ENCODE results near the gene MBOAT2. TPM values are rescaled to one million over a fixed set of nuclear protein-coding genes. Genes with fewer than 3 reads are reported as not detected.

The MBOAT2 gene
- total RNA-seq, 5 donors from 2014 or later (not counting 1 experiment from before 2014, with no cell fraction given): 1.3 to 3.0 (median 2.7) TPM

- ATAC-seq (replicated peaks in 1 of 4): no peak
- no peaks in the 10 kb centered on the region for H3K27me3 ChIP-seq (replicated peaks in 1 of 2; ENCODE audit: control insufficient read depth in 2 of 2, extremely low read depth in 1 of 2, insufficient read depth in 2 of 2, low read length in 1 of 2)
- H3K4me3 ChIP-seq (ENCODE audit: control insufficient read depth in 1 of 2, extremely low read depth in 1 of 2, low read length in 1 of 2): no peak overlapping the region
- POLR2A ChIA-PET: no interaction called here
- H3K27me3 Mint-ChIP-seq: peaks cover 2 to 8% of the 10 kb centered on the region in 2 donors
- no peaks in the 10 kb centered on the region for H3K4me1 ChIP-seq (ENCODE audit: control insufficient read depth in 1 of 2, extremely low read depth in 1 of 2, insufficient read depth in 2 of 2, low read length in 2 of 2)
- peaks cover 0 to 3% (median 0%) of the 10 kb centered on the region in 3 donors for H3K4me1 Mint-ChIP-seq
- CTCF ChIA-PET: no interaction called here
- 87% methylated on average over 3 of the region's 4 CpGs for WGBS (ENCODE audit: insufficient coverage)
- H3K36me3 Mint-ChIP-seq: peaks cover 5% of the 10 kb centered on the region
- no peaks in the 10 kb centered on the region for H3K9me3 Mint-ChIP-seq
- no peak overlapping the region for H3K4me3 Mint-ChIP-seq
- no peak overlapping the region for H3K27ac ChIP-seq (ENCODE audit: low read length)
- H3K9me3 ChIP-seq: no peaks in the 10 kb centered on the region
- no peak overlapping the region for H3K27ac Mint-ChIP-seq
- no peaks in the 10 kb centered on the region for H3K36me3 ChIP-seq (ENCODE audit: control insufficient read depth in 2 of 2, extremely low read depth in 1 of 2, insufficient read depth in 1 of 2, low read length in 1 of 2)
- DNase-seq: no peak
These were observed 126.2 kb downstream of the MBOAT2 start for GRCh38 chr2:8877332-8877731.

- no peak for ATAC-seq (replicated peaks in 1 of 4)
- Histone ChIP-seq H3K4me1 (ENCODE audit: control insufficient read depth in 1 of 2, extremely low read depth in 1 of 2, insufficient read depth in 2 of 2, low read length in 2 of 2) (no peaks in the 10 kb centered on the region), H3K36me3 (ENCODE audit: control insufficient read depth in 2 of 2, extremely low read depth in 1 of 2, insufficient read depth in 1 of 2, low read length in 1 of 2) (no peaks in the 10 kb centered on the region), H3K27me3 (replicated peaks in 1 of 2; ENCODE audit: control insufficient read depth in 2 of 2, extremely low read depth in 1 of 2, insufficient read depth in 2 of 2, low read length in 1 of 2) (no peaks in the 10 kb centered on the region), H3K4me3 (ENCODE audit: control insufficient read depth in 1 of 2, extremely low read depth in 1 of 2, low read length in 1 of 2) (no peak overlapping the region), H3K9me3 (no peaks in the 10 kb centered on the region), H3K27ac (ENCODE audit: low read length) (no peak overlapping the region)
- H3K36me3 Mint-ChIP-seq: peaks cover 5% of the 10 kb centered on the region
- peaks cover 2 to 8% of the 10 kb centered on the region in 2 donors for H3K27me3 Mint-ChIP-seq
- CTCF ChIA-PET: no interaction called here
- no peak overlapping the region for H3K4me3 Mint-ChIP-seq
- no peaks in the 10 kb centered on the region for H3K9me3 Mint-ChIP-seq
- POLR2A ChIA-PET: no interaction called here
- no peak overlapping the region for H3K27ac Mint-ChIP-seq
- no peak for DNase-seq
- peaks cover 0 to 3% (median 0%) of the 10 kb centered on the region in 3 donors for H3K4me1 Mint-ChIP-seq
These were observed 126.9 kb downstream of the MBOAT2 start for GRCh38 chr2:8876628-8877027.

GRCh38 chr2:8872821-8873432 lies 130.6 kb downstream of the MBOAT2 start:
- H3K4me1 ChIP-seq (ENCODE audit: control insufficient read depth in 1 of 2, extremely low read depth in 1 of 2, insufficient read depth in 2 of 2, low read length in 2 of 2): no peaks in the 10 kb centered on the region
- WGBS (ENCODE audit: insufficient coverage): 100% methylated on average over 2 of the region's 11 CpGs
- Mint-ChIP-seq H3K4me3 (no peak overlapping the region), H3K27ac (no peak overlapping the region), H3K9me3 (no peaks in the 10 kb centered on the region), H3K27me3 (peaks cover 2 to 3% of the 10 kb centered on the region in 2 donors), H3K4me1 (peaks cover 0 to 3% (median 0%) of the 10 kb centered on the region in 3 donors), H3K36me3 (no peaks in the 10 kb centered on the region)
- no peaks in the 10 kb centered on the region for H3K27me3 ChIP-seq (replicated peaks in 1 of 2; ENCODE audit: control insufficient read depth in 2 of 2, extremely low read depth in 1 of 2, insufficient read depth in 2 of 2, low read length in 1 of 2)
- no peak overlapping the region for H3K4me3 ChIP-seq (ENCODE audit: control insufficient read depth in 1 of 2, extremely low read depth in 1 of 2, low read length in 1 of 2)
- H3K9me3 ChIP-seq: no peaks in the 10 kb centered on the region
- DNase-seq (peak in 1 of 35 experiments; percentile 27), ATAC-seq (replicated peaks in 1 of 4) (no peak)
- H3K36me3 ChIP-seq (ENCODE audit: control insufficient read depth in 2 of 2, extremely low read depth in 1 of 2, insufficient read depth in 1 of 2, low read length in 1 of 2): no peaks in the 10 kb centered on the region
- H3K27ac ChIP-seq (ENCODE audit: low read length): no peak overlapping the region
- ChIA-PET POLR2A (no interaction called here), CTCF (interaction anchor here (0.5 to 0.8 kb wide), 3 partner anchors 265 to 1336 kb away, joined by 3 to 5 read pairs (median 3); no protein-coding TSS in a partner anchor)

DNA sequence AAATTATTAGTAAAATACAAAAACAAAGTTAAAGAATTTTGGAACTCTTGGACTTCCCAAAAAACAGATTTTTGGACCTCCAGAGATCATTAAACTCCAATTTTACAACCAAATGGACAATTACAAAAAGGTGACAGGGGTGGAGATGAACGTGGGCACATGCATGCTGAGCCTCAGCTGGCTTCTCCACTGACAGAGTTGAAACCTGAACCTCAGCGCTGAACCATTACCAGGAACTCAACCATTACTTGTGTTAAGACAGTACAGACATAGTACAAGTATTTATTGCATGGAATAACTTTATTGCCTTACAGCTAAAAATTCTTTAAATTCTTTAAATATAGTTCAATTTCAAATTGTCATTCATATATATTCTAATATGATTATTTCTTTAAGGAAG lies 133.0 kb downstream of the MBOAT2 start:
- Histone ChIP-seq H3K36me3 (ENCODE audit: control insufficient read depth in 2 of 2, extremely low read depth in 1 of 2, insufficient read depth in 1 of 2, low read length in 1 of 2) (no peaks in the 10 kb centered on the region), H3K4me1 (ENCODE audit: control insufficient read depth in 1 of 2, extremely low read depth in 1 of 2, insufficient read depth in 2 of 2, low read length in 2 of 2) (no peaks in the 10 kb centered on the region), H3K27ac (ENCODE audit: low read length) (no peak overlapping the region), H3K4me3 (ENCODE audit: control insufficient read depth in 1 of 2, extremely low read depth in 1 of 2, low read length in 1 of 2) (no peak overlapping the region), H3K9me3 (no peaks in the 10 kb centered on the region), H3K27me3 (replicated peaks in 1 of 2; ENCODE audit: control insufficient read depth in 2 of 2, extremely low read depth in 1 of 2, insufficient read depth in 2 of 2, low read length in 1 of 2) (no peaks in the 10 kb centered on the region)
- peaks cover 0 to 3% of the 10 kb centered on the region in 2 donors for H3K27me3 Mint-ChIP-seq
- DNase-seq (no peak), ATAC-seq (replicated peaks in 1 of 4) (no peak)
- no peak overlapping the region for H3K27ac Mint-ChIP-seq
- H3K4me1 Mint-ChIP-seq: peaks cover 0 to 3% (median 0%) of the 10 kb centered on the region in 3 donors
- POLR2A ChIA-PET: interaction anchor here (0.6 to 0.7 kb wide), 2 partner anchors 65 to 83 kb away, joined by 3 to 7 read pairs; no protein-coding TSS in a partner anchor
- WGBS (ENCODE audit: insufficient coverage): no CpG with 5 or more reads among the region's 2 CpGs
- CTCF ChIA-PET: no interaction called here
- H3K4me3 Mint-ChIP-seq: no peak overlapping the region
- no peaks in the 10 kb centered on the region for H3K9me3 Mint-ChIP-seq
- H3K36me3 Mint-ChIP-seq: no peaks in the 10 kb centered on the region

DNA sequence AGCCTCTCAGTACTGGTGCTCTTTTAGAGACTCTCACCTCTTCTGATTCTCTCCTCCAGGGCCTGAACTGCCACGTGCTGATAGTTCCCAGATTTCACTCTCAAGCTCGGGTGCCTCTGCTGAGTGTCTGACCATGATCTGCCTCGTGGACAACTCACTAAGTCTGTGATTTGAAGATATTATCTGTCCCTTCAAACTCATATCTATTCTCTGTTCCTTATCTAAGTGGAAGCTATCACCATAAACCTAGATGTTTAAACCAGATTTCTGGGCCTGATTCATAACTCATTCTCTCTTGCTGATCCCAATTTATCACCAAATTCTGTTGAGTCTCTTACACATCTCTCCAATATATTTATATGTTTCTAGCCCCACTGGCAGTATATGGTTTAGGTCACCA lies 136.1 kb downstream of the MBOAT2 start:
- H3K4me1 Mint-ChIP-seq: no peaks in the 10 kb centered on the region
- DNase-seq: no peak
- no peaks in the 10 kb centered on the region for H3K27me3 Mint-ChIP-seq
- ATAC-seq (replicated peaks in 1 of 4): no peak
- no peak overlapping the region for H3K27ac ChIP-seq (ENCODE audit: low read length)
- no peaks in the 10 kb centered on the region for H3K27me3 ChIP-seq (replicated peaks in 1 of 2; ENCODE audit: control insufficient read depth in 2 of 2, extremely low read depth in 1 of 2, insufficient read depth in 2 of 2, low read length in 1 of 2)
- H3K4me3 ChIP-seq (ENCODE audit: control insufficient read depth in 1 of 2, extremely low read depth in 1 of 2, low read length in 1 of 2): no peak overlapping the region
- CTCF ChIA-PET: no interaction called here
- WGBS (ENCODE audit: insufficient coverage): 84% methylated on average over 3 of the region's 3 CpGs
- no peak overlapping the region for H3K27ac Mint-ChIP-seq
- no peaks in the 10 kb centered on the region for H3K36me3 ChIP-seq (ENCODE audit: control insufficient read depth in 2 of 2, extremely low read depth in 1 of 2, insufficient read depth in 1 of 2, low read length in 1 of 2)
- no peaks in the 10 kb centered on the region for H3K4me1 ChIP-seq (ENCODE audit: control insufficient read depth in 1 of 2, extremely low read depth in 1 of 2, insufficient read depth in 2 of 2, low read length in 2 of 2)
- no peak overlapping the region for H3K4me3 Mint-ChIP-seq
- POLR2A ChIA-PET: no interaction called here
- no peaks in the 10 kb centered on the region for H3K9me3 Mint-ChIP-seq
- no peaks in the 10 kb centered on the region for H3K36me3 Mint-ChIP-seq
- H3K9me3 ChIP-seq: no peaks in the 10 kb centered on the region

DNA sequence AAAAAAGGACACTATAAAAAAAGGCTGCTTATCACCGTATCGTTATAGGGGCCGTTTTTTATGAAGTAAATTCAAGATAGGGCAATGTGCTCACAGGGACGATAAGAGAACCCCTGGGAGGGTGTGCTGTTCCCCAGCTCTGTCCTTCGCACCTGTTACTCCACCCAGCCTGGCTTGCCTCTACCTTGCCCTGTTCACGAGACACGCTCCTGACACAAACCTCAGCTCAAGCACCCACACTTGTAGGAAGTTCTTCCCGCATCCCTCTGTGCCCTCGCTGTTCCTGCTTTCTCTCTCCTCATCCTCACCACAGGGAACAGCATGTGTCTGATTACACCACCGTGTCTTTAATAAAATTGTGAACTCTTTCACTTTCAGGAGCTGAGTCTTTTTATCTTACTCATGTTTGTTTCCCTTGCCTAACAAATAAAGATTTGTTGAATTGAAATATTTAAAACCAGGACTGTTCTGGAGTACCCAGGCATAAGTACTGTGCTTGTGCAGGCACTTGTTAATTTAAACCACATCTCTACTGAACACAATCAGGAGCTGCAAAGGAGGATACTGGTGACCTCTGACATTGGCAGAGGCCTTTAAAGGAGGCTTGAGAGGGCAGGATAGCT lies 140.0 kb downstream of the MBOAT2 start:
- Mint-ChIP-seq H3K27ac (no peak overlapping the region), H3K36me3 (no peaks in the 10 kb centered on the region), H3K27me3 (no peaks in the 10 kb centered on the region), H3K4me3 (no peak overlapping the region), H3K4me1 (no peaks in the 10 kb centered on the region), H3K9me3 (no peaks in the 10 kb centered on the region)
- Histone ChIP-seq H3K36me3 (ENCODE audit: control insufficient read depth in 2 of 2, extremely low read depth in 1 of 2, insufficient read depth in 1 of 2, low read length in 1 of 2) (no peaks in the 10 kb centered on the region), H3K4me1 (ENCODE audit: control insufficient read depth in 1 of 2, extremely low read depth in 1 of 2, insufficient read depth in 2 of 2, low read length in 2 of 2) (no peaks in the 10 kb centered on the region), H3K27ac (ENCODE audit: low read length) (no peak overlapping the region), H3K4me3 (ENCODE audit: control insufficient read depth in 1 of 2, extremely low read depth in 1 of 2, low read length in 1 of 2) (no peak overlapping the region), H3K9me3 (no peaks in the 10 kb centered on the region), H3K27me3 (replicated peaks in 1 of 2; ENCODE audit: control insufficient read depth in 2 of 2, extremely low read depth in 1 of 2, insufficient read depth in 2 of 2, low read length in 1 of 2) (no peaks in the 10 kb centered on the region)
- WGBS (ENCODE audit: insufficient coverage): 89% methylated on average over 6 of the region's 10 CpGs
- DNase-seq (no peak), ATAC-seq (replicated peaks in 1 of 4) (no peak)
- ChIA-PET CTCF (no interaction called here), POLR2A (no interaction called here)

Measured in T-cell (primary cell).